BJ (cell line): ENCODE results near the gene ARL5A. TPM values are rescaled to one million over a fixed set of nuclear protein-coding genes. Genes with fewer than 3 reads are reported as not detected.
"Not testable (repeated sequence)": the region's sequence is repeated elsewhere in the genome, so short reads cannot be mapped to it uniquely, and the experiment has no call there.

ENCODE experiments used
- CTCF ChIA-PET: fragments of 350-600 bp; formaldehyde crosslinking; extraction: SDS; loops from one replicate; lab custom pipeline; 2021; ENCODE audit warnings: antibody characterized with exemption, inconsistent platforms; lab: Yijun Ruan, JAX
- POLR2A ChIA-PET: fragments of 300-600 bp; sonication (Branson Sonifier 250); formaldehyde crosslinking; extraction: SDS; loops from one replicate; lab custom pipeline; 2021; ENCODE audit warnings: antibody characterized with exemption; lab: Charles Lee
- DNase-seq: peaks from one replicate; pipeline ENCODE4 v3.0.0-alpha.2; 2011; ENCODE audit warnings: low read depth
- H3K27me3 ChIP-seq: 2 replicates; pipeline ENCODE4 v1.6.0; 2011; ENCODE audit warnings: low read length; ENCODE audit not compliant: control insufficient read depth, insufficient read depth
- H3K36me3 ChIP-seq: 2 replicates; pipeline ENCODE4 v1.5.1; 2011; ENCODE audit warnings: low read length; ENCODE audit not compliant: control insufficient read depth, insufficient read depth
- H3K4me3 ChIP-seq: 2 replicates; pipeline ENCODE4 v1.5.1; 2011; ENCODE audit warnings: low read depth, mild to moderate bottlenecking, control low read depth, low read length
- polyA plus RNA-seq: library from polyadenylated mRNA; depleted of rRNA; stranded (reverse); fragments of >200 nt; gene quantifications from 2 replicates; pipeline ENCODE4 v1.2.3, GENCODE V29; 2011
- TF ChIP-seq, protein P1 (sequence below): IDR thresholded peaks from 2 replicates; pipeline ENCODE4 v1.5.1; 2011; ENCODE audit warnings: low read depth, mild to moderate bottlenecking, control low read depth, inconsistent platforms, low read length, moderate library complexity; ENCODE audit not compliant: insufficient read depth

The ARL5A gene
- polyA plus RNA-seq, 1 experiment = 9.3 TPM

DNA sequence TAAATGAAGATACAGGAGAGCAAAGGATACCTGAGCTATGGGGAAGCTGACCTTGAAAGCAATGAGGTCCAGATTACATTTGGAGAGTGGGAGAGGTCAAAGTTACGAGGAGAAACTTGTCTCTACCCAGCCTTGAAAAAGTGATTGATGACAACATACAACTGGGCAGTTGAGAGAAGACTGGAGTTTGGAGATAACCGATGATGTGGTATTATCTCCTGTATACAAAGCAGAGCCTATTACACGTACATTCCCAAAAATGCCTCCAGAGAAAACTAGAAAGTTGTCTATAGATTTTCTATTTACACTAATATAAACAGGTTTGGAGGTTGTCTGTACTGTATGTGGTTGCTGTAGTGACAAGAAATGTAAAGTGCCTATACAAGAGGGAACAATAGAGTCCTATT lies 28.3 kb downstream of the ARL5A start:
- no peak overlapping the region for H3K4me3 ChIP-seq
- peaks cover 2% of the 10 kb centered on the region; the same call in 1 of the 2 replicates for H3K36me3 ChIP-seq
- ChIA-PET CTCF (interaction anchor here (1.0 kb wide), 1 partner anchor 14 kb away, joined by 3 read pairs; no protein-coding TSS in a partner anchor), POLR2A (interaction anchor here (0.6 kb wide), 1 partner anchor 28 kb away, joined by 4 read pairs; the partner anchor contains the start of gene ARL5A)
- DNase-seq = no peak
- TF ChIP-seq, protein P1, sequence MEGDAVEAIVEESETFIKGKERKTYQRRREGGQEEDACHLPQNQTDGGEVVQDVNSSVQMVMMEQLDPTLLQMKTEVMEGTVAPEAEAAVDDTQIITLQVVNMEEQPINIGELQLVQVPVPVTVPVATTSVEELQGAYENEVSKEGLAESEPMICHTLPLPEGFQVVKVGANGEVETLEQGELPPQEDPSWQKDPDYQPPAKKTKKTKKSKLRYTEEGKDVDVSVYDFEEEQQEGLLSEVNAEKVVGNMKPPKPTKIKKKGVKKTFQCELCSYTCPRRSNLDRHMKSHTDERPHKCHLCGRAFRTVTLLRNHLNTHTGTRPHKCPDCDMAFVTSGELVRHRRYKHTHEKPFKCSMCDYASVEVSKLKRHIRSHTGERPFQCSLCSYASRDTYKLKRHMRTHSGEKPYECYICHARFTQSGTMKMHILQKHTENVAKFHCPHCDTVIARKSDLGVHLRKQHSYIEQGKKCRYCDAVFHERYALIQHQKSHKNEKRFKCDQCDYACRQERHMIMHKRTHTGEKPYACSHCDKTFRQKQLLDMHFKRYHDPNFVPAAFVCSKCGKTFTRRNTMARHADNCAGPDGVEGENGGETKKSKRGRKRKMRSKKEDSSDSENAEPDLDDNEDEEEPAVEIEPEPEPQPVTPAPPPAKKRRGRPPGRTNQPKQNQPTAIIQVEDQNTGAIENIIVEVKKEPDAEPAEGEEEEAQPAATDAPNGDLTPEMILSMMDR = no peak
- no peaks in the 10 kb centered on the region for H3K27me3 ChIP-seq

GRCh38 chr2:151796774-151797173 lies 31.4 kb downstream of the ARL5A start:
- TF ChIP-seq, protein P1 = no peak
- Histone ChIP-seq H3K27me3 (no peaks in the 10 kb centered on the region), H3K36me3 (no peaks in the 10 kb centered on the region), H3K4me3 (no peak overlapping the region)
- CTCF ChIA-PET = no interaction called here
- POLR2A ChIA-PET = no interaction called here
- DNase-seq = no peak

DNA sequence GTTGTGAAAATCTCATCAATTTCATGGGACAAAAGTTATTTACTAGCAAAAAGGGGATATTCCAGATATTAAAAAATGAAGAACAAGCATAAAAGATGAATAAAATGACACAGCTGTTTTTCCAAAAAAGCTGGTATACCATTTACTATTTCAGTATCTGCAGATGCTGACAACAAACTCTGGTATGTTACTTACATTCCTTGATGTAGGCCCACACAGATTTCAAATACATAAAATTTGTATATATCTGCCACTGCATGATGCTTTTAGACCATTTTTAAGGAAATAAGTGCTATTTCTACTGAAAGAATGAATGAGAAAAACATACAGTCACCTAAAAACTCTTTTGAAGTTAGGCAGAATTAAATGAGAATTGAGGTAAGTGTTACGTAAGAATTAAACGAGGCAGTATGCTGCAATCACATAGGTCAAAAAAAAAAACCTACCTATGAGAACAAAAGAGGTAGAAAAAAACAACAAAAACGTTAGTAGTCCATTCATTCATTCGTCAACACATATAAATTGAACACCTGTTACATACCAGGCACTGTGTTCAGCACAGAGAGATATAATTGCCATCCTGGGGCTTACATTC lies 32.5 kb downstream of the ARL5A start:
- POLR2A ChIA-PET = no interaction called here
- no peaks in the 10 kb centered on the region for H3K36me3 ChIP-seq
- DNase-seq = no peak
- H3K27me3 ChIP-seq = no peaks in the 10 kb centered on the region
- TF ChIP-seq, protein P1 = no peak
- CTCF ChIA-PET = no interaction called here
- no peak overlapping the region for H3K4me3 ChIP-seq

GRCh38 chr2:151794422-151794821 lies 33.8 kb downstream of the ARL5A start:
- DNase-seq = not testable (repeated sequence)
- POLR2A ChIA-PET = interaction anchor here (0.7 kb wide), 1 partner anchor 13 kb away, joined by 21 read pairs; no protein-coding TSS in a partner anchor
- CTCF ChIA-PET = interaction anchor here (1.0 kb wide), 1 partner anchor 8 kb away, joined by 3 read pairs; no protein-coding TSS in a partner anchor

GRCh38 chr2:151793123-151793522 lies 35.1 kb downstream of the ARL5A start:
- ChIA-PET CTCF (no interaction called here), POLR2A (no interaction called here)
- Histone ChIP-seq H3K4me3 (no peak overlapping the region), H3K36me3 (peaks cover 2% of the 10 kb centered on the region; the same call in 1 of the 2 replicates), H3K27me3 (no peaks in the 10 kb centered on the region)
- TF ChIP-seq, protein P1 = no peak
- no peak for DNase-seq

More at GRCh38 chr2:151794422-151794821, 33.8 kb downstream of the ARL5A start:
- H3K27me3 ChIP-seq, H3K4me3 ChIP-seq, H3K36me3 ChIP-seq: not testable (repeated sequence)
